ENCODE data around the gene LGI1.

The LGI1 gene

GRCh38 chr10:93745408-93746065 lies 12.2 kb upstream of the LGI1 start:
- Histone ChIP-seq H3K27me3 (ENCODE audit: control insufficient read depth, insufficient read depth, low read length) (no peaks in the 10 kb centered on the region), H3K79me2 (no peaks in the 10 kb centered on the region), H3K9ac (no peak overlapping the region), H3K27ac (no peak overlapping the region), H3K4me1 (peaks cover 16% of the 10 kb centered on the region), H3K4me3 (ENCODE audit: low read depth, low read length) (no peak overlapping the region), H3K9me3 (ENCODE audit: control insufficient read depth, low read length) (no peaks in the 10 kb centered on the region), H3K4me2 (ENCODE audit: low read length) (no peak overlapping the region), H2AFZ (no peak overlapping the region), H3K36me3 (ENCODE audit: control insufficient read depth, insufficient read depth, low read length) (no peaks in the 10 kb centered on the region)
- TF ChIP-seq, protein P1, sequence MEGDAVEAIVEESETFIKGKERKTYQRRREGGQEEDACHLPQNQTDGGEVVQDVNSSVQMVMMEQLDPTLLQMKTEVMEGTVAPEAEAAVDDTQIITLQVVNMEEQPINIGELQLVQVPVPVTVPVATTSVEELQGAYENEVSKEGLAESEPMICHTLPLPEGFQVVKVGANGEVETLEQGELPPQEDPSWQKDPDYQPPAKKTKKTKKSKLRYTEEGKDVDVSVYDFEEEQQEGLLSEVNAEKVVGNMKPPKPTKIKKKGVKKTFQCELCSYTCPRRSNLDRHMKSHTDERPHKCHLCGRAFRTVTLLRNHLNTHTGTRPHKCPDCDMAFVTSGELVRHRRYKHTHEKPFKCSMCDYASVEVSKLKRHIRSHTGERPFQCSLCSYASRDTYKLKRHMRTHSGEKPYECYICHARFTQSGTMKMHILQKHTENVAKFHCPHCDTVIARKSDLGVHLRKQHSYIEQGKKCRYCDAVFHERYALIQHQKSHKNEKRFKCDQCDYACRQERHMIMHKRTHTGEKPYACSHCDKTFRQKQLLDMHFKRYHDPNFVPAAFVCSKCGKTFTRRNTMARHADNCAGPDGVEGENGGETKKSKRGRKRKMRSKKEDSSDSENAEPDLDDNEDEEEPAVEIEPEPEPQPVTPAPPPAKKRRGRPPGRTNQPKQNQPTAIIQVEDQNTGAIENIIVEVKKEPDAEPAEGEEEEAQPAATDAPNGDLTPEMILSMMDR (IDR thresholded peaks at IDR 0.05), result no peak

GRCh38 chr10:93746844-93747284 lies 10.9 kb upstream of the LGI1 start:
- no peaks in the 10 kb centered on the region for H3K36me3 ChIP-seq (ENCODE audit: control insufficient read depth, insufficient read depth, low read length)
- no peak overlapping the region for H3K27ac ChIP-seq
- H2AFZ ChIP-seq, result peak overlapping the region; percentile 30
- H3K9ac ChIP-seq, result no peak overlapping the region
- H3K4me3 ChIP-seq (ENCODE audit: low read depth, low read length), result no peak overlapping the region
- H3K27me3 ChIP-seq (ENCODE audit: control insufficient read depth, insufficient read depth, low read length), result no peaks in the 10 kb centered on the region
- peaks cover 16% of the 10 kb centered on the region for H3K4me1 ChIP-seq
- no peaks in the 10 kb centered on the region for H3K79me2 ChIP-seq
- no peak overlapping the region for H3K4me2 ChIP-seq (ENCODE audit: low read length)
- TF ChIP-seq, protein P1 (IDR thresholded peaks at IDR 0.05), result peak; percentile 34
- H3K9me3 ChIP-seq (ENCODE audit: control insufficient read depth, low read length), result no peaks in the 10 kb centered on the region

DNA sequence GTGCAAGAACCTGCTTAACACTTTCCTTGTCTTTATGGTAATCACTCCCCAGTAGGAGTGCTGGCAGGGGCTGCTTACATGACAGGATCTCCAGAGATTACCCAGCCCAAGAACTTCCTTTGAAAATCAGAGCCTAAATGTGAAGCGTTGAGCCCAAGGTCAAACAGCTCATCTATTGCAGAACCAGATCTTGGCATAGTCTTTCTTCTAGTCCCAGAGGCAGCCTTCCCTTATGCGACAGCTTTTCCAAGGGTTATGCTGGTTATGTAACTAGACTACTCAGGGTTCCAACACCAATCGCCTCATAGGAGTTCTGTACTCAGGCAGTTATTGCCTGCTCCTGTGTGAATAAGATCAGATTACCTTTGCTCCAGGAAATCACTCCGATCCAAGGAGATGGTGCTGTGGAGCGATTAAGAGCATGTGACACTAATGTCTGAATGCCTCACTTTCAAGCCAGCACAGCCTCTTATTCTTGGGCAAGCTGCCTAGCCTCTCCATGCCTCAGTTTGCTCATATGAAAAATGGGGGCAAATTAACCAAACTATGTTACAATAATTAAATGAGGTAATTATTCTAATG lies 8.4 kb upstream of the LGI1 start:
- Histone ChIP-seq H3K9me3 (ENCODE audit: control insufficient read depth, low read length) (no peaks in the 10 kb centered on the region), H2AFZ (peak overlapping the region; percentile 23), H3K4me3 (ENCODE audit: low read depth, low read length) (no peak overlapping the region), H3K9ac (no peak overlapping the region), H3K27me3 (ENCODE audit: control insufficient read depth, insufficient read depth, low read length) (no peaks in the 10 kb centered on the region), H3K4me2 (ENCODE audit: low read length) (no peak overlapping the region), H3K27ac (peak overlapping the region; percentile 50), H3K36me3 (ENCODE audit: control insufficient read depth, insufficient read depth, low read length) (no peaks in the 10 kb centered on the region), H3K79me2 (no peaks in the 10 kb centered on the region), H3K4me1 (peaks cover 16% of the 10 kb centered on the region)
- TF ChIP-seq, protein P1 (IDR thresholded peaks at IDR 0.05), result no peak

GRCh38 chr10:93751124-93751523 lies 6.6 kb upstream of the LGI1 start:
- Histone ChIP-seq H3K79me2 (no peaks in the 10 kb centered on the region), H3K4me2 (ENCODE audit: low read length) (no peak overlapping the region), H3K9me3 (ENCODE audit: control insufficient read depth, low read length) (no peaks in the 10 kb centered on the region), H3K4me3 (ENCODE audit: low read depth, low read length) (no peak overlapping the region), H3K36me3 (ENCODE audit: control insufficient read depth, insufficient read depth, low read length) (no peaks in the 10 kb centered on the region), H3K4me1 (peaks cover 16% of the 10 kb centered on the region), H2AFZ (no peak overlapping the region), H3K9ac (no peak overlapping the region), H3K27ac (no peak overlapping the region), H3K27me3 (ENCODE audit: control insufficient read depth, insufficient read depth, low read length) (no peaks in the 10 kb centered on the region)
- TF ChIP-seq, protein P1 (IDR thresholded peaks at IDR 0.05), result no peak

GRCh38 chr10:93751832-93752231 lies 5.9 kb upstream of the LGI1 start:
- TF ChIP-seq, protein P1 (IDR thresholded peaks at IDR 0.05), result no peak
- Histone ChIP-seq H3K4me3 (ENCODE audit: low read depth, low read length) (no peak overlapping the region), H3K27me3 (ENCODE audit: control insufficient read depth, insufficient read depth, low read length) (no peaks in the 10 kb centered on the region), H3K9me3 (ENCODE audit: control insufficient read depth, low read length) (no peaks in the 10 kb centered on the region), H3K79me2 (no peaks in the 10 kb centered on the region), H3K4me1 (peaks cover 16% of the 10 kb centered on the region), H3K27ac (no peak overlapping the region), H3K4me2 (ENCODE audit: low read length) (no peak overlapping the region), H3K9ac (no peak overlapping the region), H2AFZ (no peak overlapping the region), H3K36me3 (ENCODE audit: control insufficient read depth, insufficient read depth, low read length) (no peaks in the 10 kb centered on the region)

Measured in parathyroid adenoma (tissue), 2 donors.